ENCODE measurements around the gene CLDN11. TPM values are rescaled to one million over a fixed set of nuclear protein-coding genes. Genes with fewer than 3 reads are reported as not detected.

CLDN11 gene
- total RNA-seq, 1 experiment from 2014 or later, result 12.1 TPM

DNA sequence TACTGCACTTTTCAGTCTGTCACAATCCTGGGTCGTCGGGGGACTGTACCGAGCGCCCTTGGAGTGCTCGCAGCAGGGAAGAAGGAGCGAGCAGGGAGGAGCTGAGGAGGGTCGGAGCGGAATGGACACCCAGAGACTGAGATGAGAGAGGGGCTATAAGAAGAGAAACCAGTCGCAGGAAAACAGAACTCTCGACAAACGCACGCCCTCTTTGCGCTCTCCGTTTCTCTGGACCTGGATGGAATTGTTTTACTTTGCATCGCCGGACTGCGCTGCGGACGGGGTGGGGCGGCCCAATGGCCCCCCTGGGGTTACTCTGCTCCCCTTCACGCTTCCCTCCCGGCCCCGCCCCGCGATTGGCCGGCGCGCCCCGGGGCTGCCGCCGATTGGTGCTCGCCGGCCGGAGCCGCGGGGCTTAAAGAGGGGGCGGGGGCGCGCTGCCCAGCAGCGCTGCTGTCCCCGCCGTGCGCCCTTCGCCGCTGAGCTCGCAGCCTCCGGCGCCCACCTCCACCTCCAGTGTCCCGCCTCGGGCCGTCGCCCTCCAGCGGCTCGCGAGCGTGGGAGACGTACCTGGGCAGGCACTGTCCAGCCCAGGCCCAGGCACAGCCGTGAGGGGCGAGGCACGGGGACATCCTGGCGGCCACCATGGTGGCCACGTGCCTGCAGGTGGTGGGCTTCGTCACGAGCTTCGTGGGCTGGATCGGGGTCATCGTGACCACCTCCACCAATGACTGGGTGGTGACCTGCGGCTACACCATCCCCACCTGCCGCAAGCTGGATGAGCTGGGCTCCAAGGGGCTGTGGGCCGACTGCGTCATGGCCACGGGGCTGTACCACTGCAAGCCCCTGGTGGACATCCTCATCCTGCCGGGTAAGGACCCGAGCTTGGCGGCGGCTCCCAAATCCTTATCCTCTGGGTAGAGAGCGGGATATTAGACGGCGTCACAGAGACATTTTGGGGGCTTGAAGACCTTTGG, at the start of gene CLDN11 (continued):
- TF ChIP-seq, protein P1, sequence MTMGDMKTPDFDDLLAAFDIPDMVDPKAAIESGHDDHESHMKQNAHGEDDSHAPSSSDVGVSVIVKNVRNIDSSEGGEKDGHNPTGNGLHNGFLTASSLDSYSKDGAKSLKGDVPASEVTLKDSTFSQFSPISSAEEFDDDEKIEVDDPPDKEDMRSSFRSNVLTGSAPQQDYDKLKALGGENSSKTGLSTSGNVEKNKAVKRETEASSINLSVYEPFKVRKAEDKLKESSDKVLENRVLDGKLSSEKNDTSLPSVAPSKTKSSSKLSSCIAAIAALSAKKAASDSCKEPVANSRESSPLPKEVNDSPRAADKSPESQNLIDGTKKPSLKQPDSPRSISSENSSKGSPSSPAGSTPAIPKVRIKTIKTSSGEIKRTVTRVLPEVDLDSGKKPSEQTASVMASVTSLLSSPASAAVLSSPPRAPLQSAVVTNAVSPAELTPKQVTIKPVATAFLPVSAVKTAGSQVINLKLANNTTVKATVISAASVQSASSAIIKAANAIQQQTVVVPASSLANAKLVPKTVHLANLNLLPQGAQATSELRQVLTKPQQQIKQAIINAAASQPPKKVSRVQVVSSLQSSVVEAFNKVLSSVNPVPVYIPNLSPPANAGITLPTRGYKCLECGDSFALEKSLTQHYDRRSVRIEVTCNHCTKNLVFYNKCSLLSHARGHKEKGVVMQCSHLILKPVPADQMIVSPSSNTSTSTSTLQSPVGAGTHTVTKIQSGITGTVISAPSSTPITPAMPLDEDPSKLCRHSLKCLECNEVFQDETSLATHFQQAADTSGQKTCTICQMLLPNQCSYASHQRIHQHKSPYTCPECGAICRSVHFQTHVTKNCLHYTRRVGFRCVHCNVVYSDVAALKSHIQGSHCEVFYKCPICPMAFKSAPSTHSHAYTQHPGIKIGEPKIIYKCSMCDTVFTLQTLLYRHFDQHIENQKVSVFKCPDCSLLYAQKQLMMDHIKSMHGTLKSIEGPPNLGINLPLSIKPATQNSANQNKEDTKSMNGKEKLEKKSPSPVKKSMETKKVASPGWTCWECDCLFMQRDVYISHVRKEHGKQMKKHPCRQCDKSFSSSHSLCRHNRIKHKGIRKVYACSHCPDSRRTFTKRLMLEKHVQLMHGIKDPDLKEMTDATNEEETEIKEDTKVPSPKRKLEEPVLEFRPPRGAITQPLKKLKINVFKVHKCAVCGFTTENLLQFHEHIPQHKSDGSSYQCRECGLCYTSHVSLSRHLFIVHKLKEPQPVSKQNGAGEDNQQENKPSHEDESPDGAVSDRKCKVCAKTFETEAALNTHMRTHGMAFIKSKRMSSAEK (CRISPR knock-in tag; IDR thresholded peaks at IDR 0.05; ENCODE audit: borderline replicate concordance), result peak; percentile 76; the same call in 1 of the 2 replicates
- peak; percentile 82; the same call in 1 of the 2 replicates for TF ChIP-seq CBFB (CRISPR knock-in tag; IDR thresholded peaks at IDR 0.05; ENCODE audit: low read depth)
- TF ChIP-seq ESRRA (CRISPR knock-in tag; IDR thresholded peaks at IDR 0.05; ENCODE audit: borderline replicate concordance), result peak; percentile 90; the same call in 1 of the 2 replicates
- TF ChIP-seq MXD4 (CRISPR knock-in tag; IDR thresholded peaks at IDR 0.05; ENCODE audit: borderline replicate concordance), result no peak
- TF ChIP-seq, protein P2, sequence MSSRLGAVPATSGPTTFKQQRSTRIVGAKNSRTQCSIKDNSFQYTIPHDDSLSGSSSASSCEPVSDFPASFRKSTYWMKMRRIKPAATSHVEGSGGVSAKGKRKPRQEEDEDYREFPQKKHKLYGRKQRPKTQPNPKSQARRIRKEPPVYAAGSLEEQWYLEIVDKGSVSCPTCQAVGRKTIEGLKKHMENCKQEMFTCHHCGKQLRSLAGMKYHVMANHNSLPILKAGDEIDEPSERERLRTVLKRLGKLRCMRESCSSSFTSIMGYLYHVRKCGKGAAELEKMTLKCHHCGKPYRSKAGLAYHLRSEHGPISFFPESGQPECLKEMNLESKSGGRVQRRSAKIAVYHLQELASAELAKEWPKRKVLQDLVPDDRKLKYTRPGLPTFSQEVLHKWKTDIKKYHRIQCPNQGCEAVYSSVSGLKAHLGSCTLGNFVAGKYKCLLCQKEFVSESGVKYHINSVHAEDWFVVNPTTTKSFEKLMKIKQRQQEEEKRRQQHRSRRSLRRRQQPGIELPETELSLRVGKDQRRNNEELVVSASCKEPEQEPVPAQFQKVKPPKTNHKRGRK (CRISPR knock-in tag; IDR thresholded peaks at IDR 0.05; ENCODE audit: borderline replicate concordance), result peak; percentile 78; the same call in 1 of the 2 replicates
- TF ChIP-seq, protein P3, sequence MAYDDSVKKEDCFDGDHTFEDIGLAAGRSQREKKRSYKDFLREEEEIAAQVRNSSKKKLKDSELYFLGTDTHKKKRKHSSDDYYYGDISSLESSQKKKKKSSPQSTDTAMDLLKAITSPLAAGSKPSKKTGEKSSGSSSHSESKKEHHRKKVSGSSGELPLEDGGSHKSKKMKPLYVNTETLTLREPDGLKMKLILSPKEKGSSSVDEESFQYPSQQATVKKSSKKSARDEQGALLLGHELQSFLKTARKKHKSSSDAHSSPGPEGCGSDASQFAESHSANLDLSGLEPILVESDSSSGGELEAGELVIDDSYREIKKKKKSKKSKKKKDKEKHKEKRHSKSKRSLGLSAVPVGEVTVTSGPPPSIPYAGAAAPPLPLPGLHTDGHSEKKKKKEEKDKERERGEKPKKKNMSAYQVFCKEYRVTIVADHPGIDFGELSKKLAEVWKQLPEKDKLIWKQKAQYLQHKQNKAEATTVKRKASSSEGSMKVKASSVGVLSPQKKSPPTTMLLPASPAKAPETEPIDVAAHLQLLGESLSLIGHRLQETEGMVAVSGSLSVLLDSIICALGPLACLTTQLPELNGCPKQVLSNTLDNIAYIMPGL (CRISPR knock-in tag; IDR thresholded peaks at IDR 0.05), result no peak; the same call in 1 of the 2 replicates
- TF ChIP-seq ETV6 (CRISPR knock-in tag; IDR thresholded peaks at IDR 0.05), result peak; percentile 89
- TF ChIP-seq MYBL2 (CRISPR knock-in tag; IDR thresholded peaks at IDR 0.05), result peak; percentile 97
- peak; percentile 98 for TF ChIP-seq SMAD3 (CRISPR knock-in tag; IDR thresholded peaks at IDR 0.05; ENCODE audit: borderline replicate concordance)
- TF ChIP-seq, protein P4, sequence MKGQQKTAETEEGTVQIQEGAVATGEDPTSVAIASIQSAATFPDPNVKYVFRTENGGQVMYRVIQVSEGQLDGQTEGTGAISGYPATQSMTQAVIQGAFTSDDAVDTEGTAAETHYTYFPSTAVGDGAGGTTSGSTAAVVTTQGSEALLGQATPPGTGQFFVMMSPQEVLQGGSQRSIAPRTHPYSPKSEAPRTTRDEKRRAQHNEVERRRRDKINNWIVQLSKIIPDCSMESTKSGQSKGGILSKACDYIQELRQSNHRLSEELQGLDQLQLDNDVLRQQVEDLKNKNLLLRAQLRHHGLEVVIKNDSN (CRISPR knock-in tag; IDR thresholded peaks at IDR 0.05), result peak; percentile 83
- TF ChIP-seq ZNF396 (CRISPR knock-in tag; IDR thresholded peaks at IDR 0.05; ENCODE audit: borderline replicate concordance), result no peak
- TF ChIP-seq, protein P5, sequence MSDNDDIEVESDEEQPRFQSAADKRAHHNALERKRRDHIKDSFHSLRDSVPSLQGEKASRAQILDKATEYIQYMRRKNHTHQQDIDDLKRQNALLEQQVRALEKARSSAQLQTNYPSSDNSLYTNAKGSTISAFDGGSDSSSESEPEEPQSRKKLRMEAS (CRISPR knock-in tag; IDR thresholded peaks at IDR 0.05), result peak; percentile 98
- 0 out of 2 replicates have a peak, but pooled peaks have one; percentile 59 for TF ChIP-seq JUN (CRISPR knock-in tag; IDR thresholded peaks at IDR 0.05)
- TF ChIP-seq, protein P6, sequence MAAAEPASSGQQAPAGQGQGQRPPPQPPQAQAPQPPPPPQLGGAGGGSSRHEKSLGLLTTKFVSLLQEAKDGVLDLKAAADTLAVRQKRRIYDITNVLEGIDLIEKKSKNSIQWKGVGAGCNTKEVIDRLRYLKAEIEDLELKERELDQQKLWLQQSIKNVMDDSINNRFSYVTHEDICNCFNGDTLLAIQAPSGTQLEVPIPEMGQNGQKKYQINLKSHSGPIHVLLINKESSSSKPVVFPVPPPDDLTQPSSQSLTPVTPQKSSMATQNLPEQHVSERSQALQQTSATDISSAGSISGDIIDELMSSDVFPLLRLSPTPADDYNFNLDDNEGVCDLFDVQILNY (CRISPR knock-in tag; IDR thresholded peaks at IDR 0.05), result peak; percentile 71; the same call in 1 of the 2 replicates
- TF ChIP-seq, protein P7, sequence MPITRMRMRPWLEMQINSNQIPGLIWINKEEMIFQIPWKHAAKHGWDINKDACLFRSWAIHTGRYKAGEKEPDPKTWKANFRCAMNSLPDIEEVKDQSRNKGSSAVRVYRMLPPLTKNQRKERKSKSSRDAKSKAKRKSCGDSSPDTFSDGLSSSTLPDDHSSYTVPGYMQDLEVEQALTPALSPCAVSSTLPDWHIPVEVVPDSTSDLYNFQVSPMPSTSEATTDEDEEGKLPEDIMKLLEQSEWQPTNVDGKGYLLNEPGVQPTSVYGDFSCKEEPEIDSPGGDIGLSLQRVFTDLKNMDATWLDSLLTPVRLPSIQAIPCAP (CRISPR knock-in tag; IDR thresholded peaks at IDR 0.05), result peak; percentile 97
- TF ChIP-seq, protein P8, sequence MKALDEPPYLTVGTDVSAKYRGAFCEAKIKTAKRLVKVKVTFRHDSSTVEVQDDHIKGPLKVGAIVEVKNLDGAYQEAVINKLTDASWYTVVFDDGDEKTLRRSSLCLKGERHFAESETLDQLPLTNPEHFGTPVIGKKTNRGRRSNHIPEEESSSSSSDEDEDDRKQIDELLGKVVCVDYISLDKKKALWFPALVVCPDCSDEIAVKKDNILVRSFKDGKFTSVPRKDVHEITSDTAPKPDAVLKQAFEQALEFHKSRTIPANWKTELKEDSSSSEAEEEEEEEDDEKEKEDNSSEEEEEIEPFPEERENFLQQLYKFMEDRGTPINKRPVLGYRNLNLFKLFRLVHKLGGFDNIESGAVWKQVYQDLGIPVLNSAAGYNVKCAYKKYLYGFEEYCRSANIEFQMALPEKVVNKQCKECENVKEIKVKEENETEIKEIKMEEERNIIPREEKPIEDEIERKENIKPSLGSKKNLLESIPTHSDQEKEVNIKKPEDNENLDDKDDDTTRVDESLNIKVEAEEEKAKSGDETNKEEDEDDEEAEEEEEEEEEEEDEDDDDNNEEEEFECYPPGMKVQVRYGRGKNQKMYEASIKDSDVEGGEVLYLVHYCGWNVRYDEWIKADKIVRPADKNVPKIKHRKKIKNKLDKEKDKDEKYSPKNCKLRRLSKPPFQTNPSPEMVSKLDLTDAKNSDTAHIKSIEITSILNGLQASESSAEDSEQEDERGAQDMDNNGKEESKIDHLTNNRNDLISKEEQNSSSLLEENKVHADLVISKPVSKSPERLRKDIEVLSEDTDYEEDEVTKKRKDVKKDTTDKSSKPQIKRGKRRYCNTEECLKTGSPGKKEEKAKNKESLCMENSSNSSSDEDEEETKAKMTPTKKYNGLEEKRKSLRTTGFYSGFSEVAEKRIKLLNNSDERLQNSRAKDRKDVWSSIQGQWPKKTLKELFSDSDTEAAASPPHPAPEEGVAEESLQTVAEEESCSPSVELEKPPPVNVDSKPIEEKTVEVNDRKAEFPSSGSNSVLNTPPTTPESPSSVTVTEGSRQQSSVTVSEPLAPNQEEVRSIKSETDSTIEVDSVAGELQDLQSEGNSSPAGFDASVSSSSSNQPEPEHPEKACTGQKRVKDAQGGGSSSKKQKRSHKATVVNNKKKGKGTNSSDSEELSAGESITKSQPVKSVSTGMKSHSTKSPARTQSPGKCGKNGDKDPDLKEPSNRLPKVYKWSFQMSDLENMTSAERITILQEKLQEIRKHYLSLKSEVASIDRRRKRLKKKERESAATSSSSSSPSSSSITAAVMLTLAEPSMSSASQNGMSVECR (CRISPR knock-in tag; IDR thresholded peaks at IDR 0.05; ENCODE audit: borderline replicate concordance), result peak; percentile 97
- TF ChIP-seq CREM (CRISPR knock-in tag; IDR thresholded peaks at IDR 0.05), result no peak; the same call in 1 of the 2 replicates
- peak; percentile 48; the same call in 1 of the 2 replicates for TF ChIP-seq ZNF317 (CRISPR knock-in tag; IDR thresholded peaks at IDR 0.05; ENCODE audit: borderline replicate concordance, low read depth)
- TF ChIP-seq, protein P9, sequence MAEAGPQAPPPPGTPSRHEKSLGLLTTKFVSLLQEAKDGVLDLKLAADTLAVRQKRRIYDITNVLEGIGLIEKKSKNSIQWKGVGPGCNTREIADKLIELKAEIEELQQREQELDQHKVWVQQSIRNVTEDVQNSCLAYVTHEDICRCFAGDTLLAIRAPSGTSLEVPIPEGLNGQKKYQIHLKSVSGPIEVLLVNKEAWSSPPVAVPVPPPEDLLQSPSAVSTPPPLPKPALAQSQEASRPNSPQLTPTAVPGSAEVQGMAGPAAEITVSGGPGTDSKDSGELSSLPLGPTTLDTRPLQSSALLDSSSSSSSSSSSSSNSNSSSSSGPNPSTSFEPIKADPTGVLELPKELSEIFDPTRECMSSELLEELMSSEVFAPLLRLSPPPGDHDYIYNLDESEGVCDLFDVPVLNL (CRISPR knock-in tag; IDR thresholded peaks at IDR 0.05; ENCODE audit: borderline replicate concordance, low read depth), result peak; percentile 94

Data from WTC11 (cell line).